ENCODE results near the gene FAM222B.
"Not testable (repeated sequence)": the region's sequence is repeated elsewhere in the genome, so short reads cannot be mapped to it uniquely, and the experiment has no call there.

Gene FAM222B

GRCh38 chr17:28878158-28878910, 35.7 kb upstream of the FAM222B start:
- TF ChIP-seq CTCF (conservative IDR thresholded peaks at IDR 0.05) = no peak

GRCh38 chr17:28877150-28877711, 34.6 kb upstream of the FAM222B start:
- not testable (repeated sequence) for H3K27ac ChIP-seq

More at GRCh38 chr17:28878158-28878910, 35.7 kb upstream of the FAM222B start:
- H3K27ac ChIP-seq = no peak overlapping the region

GRCh38 chr17:28875848-28876550, 33.4 kb upstream of the FAM222B start:
- H3K27ac ChIP-seq = no peak overlapping the region
- no peak for TF ChIP-seq CTCF (conservative IDR thresholded peaks at IDR 0.05)

GRCh38 chr17:28874750-28875149, 32.2 kb upstream of the FAM222B start:
- H3K27ac ChIP-seq = no peak overlapping the region
- no peak for TF ChIP-seq CTCF (conservative IDR thresholded peaks at IDR 0.05)

DNA sequence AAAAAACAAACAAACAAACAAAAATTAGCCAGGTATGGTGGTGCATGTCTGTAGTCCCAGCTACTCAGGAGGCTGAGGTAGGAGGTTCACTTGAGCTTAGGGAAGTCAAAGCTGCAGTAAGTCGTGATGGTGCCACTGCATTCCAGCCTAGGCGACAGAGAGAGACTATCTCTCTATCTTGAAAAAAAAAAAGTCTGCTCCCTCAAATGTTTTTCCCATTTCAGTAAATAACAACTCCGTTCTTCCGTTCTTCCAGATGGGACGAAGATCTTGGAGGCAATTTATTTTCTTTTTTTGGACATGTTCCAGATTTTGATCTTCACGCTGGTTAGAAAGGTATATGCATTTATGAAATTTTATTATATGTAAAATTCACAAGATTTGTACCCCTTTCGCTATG, 31.2 kb upstream of the FAM222B start:
- no peak overlapping the region for H3K27ac ChIP-seq
- no peak for TF ChIP-seq CTCF (conservative IDR thresholded peaks at IDR 0.05)

DNA sequence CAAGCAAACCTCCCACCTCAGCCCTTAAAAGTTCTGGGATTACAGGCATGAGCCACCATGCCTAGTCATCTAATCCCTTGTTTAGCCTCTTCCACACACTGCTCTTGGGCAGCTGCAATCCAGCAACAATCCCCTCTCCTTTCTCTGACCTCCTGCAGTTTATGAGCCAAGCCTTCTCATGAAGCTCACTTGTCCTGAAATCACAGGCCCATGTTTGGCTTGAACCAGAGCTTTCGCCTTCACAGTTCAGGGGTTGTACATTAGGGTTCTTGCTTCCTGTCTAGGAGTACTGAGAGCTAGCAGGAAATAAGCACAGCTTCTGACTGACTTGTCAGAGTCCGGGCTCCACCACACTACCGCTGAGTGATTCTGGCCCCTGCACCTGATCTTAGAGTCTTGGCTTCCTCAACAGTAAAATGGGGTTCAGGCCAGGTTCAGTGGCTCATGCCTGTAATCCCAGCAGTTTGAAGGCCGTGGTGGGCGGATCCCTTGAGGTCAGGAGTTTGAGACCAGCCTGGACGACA, 28.5 kb upstream of the FAM222B start:
- no peak for TF ChIP-seq CTCF (conservative IDR thresholded peaks at IDR 0.05)
- H3K27ac ChIP-seq = no peak overlapping the region

DNA sequence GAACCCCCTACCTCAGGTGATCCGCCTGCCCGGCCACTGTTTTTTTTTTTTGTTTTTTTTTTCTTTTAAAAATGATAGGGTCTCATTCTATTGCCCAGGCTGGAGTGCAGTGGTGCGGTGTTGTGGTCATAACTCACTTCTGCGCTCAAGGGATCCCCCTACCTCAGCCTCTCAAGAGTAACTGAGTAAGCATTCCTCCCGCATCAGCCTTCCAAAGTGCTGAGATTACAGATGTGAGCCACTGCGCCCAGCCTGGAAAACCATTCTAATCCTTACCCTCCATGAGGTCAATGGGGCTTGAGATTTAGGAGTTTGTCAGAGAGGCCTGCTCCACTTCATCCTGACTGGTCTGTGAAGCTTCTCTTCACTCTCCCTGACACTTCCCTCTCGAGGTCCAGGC, 24.7 kb upstream of the FAM222B start:
- peak overlapping the region; percentile 4; the same call in 1 of the 2 replicates for H3K27ac ChIP-seq
- TF ChIP-seq CTCF (conservative IDR thresholded peaks at IDR 0.05) = no peak
